ENCODE results near the gene TOGARAM1.

Gene TOGARAM1

DNA sequence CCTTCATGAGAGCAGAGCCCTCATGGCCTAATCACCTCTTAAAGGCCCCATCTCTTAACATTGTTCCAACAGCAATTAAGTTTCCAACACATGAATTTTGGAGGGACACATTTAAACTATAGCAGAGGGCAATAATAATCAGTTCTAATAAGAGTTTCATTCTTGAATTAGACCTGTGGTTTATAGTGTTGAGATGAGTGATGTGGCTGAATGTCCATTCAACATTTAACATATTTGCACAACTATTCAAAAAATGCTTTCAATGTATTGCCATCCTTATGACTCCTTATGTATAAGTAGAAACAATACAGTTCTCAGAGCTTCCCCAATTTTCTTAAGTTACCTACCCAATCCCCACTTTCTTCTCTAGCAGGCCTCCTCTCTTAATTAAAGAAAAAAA is 21.8 kb upstream of the TOGARAM1 start:
- H3K4me3 ChIP-seq (replicated peaks in 1 of 2; ENCODE audit: low read depth in 2 of 2, low read length in 2 of 2) = no peak overlapping the region
- TF ChIP-seq, protein P1, sequence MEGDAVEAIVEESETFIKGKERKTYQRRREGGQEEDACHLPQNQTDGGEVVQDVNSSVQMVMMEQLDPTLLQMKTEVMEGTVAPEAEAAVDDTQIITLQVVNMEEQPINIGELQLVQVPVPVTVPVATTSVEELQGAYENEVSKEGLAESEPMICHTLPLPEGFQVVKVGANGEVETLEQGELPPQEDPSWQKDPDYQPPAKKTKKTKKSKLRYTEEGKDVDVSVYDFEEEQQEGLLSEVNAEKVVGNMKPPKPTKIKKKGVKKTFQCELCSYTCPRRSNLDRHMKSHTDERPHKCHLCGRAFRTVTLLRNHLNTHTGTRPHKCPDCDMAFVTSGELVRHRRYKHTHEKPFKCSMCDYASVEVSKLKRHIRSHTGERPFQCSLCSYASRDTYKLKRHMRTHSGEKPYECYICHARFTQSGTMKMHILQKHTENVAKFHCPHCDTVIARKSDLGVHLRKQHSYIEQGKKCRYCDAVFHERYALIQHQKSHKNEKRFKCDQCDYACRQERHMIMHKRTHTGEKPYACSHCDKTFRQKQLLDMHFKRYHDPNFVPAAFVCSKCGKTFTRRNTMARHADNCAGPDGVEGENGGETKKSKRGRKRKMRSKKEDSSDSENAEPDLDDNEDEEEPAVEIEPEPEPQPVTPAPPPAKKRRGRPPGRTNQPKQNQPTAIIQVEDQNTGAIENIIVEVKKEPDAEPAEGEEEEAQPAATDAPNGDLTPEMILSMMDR (IDR thresholded peaks at IDR 0.05; ENCODE audit: low read depth, low read length) = no peak
- no peak for DNase-seq (ENCODE audit: low read depth in 2 of 2)

DNA sequence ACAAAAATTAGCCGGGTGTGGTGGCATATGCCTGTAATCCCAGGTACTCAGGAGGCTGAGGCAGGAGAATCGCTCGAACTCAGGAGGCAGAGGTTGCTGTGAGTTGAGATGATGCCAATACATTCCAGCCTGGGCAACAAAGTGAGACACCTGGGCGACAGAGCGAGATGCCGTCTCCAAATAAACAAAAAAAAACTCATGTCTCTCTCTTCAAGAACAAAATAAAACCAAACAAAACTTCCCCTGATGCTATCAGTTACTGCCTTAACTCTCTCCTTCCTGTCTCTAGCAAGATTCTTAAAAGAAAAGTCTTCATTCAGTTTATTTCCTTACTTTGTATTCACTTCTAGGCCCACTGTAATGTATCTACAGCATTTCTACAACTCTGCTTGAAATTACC is 21.0 kb upstream of the TOGARAM1 start:
- no peak for DNase-seq (ENCODE audit: low read depth in 2 of 2)
- H3K4me3 ChIP-seq (replicated peaks in 1 of 2; ENCODE audit: low read depth in 2 of 2, low read length in 2 of 2) = no peak overlapping the region
- TF ChIP-seq, protein P1 (IDR thresholded peaks at IDR 0.05; ENCODE audit: low read depth, low read length) = no peak

DNA sequence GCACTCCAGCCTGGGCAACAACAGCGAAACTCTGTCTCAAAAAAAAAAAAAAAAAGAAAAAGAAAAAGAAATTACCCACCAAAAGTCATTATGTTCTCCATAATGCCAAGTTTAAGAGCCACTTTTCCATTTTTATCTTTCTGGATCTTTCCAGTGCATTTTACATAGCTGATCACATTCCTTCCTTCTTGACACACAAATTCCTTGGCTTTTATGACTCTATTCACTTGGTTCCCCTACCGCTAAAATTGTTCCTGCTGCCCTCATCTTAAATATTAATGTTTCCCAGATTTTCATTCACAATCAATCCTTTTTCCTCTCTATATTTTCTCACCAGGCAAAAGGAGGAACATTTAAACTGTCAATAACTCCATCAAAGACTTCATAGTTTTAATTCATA is 20.4 kb upstream of the TOGARAM1 start:
- no peak for DNase-seq (ENCODE audit: low read depth in 2 of 2)
- H3K4me3 ChIP-seq (replicated peaks in 1 of 2; ENCODE audit: low read depth in 2 of 2, low read length in 2 of 2) = no peak overlapping the region
- TF ChIP-seq, protein P1 (IDR thresholded peaks at IDR 0.05; ENCODE audit: low read depth, low read length) = no peak

DNA sequence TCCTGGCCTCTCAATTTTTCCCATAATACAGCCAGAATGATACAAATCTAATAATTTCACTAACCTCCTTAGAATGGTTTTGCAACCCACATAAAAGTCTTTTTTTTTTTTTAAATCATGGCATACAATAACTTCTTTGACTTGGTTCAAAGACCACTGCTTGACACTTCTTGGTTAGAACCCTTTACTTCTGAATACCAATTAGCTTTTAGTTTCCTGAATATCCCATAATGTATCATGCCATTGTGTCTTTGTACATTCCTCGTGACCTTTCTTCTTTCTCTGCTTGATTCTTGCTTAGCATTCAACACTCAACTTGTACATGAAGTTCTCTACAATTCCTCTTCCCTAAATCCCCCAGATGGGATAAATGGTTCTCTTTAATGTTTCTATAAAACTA is 19.6 kb upstream of the TOGARAM1 start:
- DNase-seq (ENCODE audit: low read depth in 2 of 2) = no peak
- no peak overlapping the region for H3K4me3 ChIP-seq (replicated peaks in 1 of 2; ENCODE audit: low read depth in 2 of 2, low read length in 2 of 2)
- TF ChIP-seq, protein P1 (IDR thresholded peaks at IDR 0.05; ENCODE audit: low read depth, low read length) = no peak

DNA sequence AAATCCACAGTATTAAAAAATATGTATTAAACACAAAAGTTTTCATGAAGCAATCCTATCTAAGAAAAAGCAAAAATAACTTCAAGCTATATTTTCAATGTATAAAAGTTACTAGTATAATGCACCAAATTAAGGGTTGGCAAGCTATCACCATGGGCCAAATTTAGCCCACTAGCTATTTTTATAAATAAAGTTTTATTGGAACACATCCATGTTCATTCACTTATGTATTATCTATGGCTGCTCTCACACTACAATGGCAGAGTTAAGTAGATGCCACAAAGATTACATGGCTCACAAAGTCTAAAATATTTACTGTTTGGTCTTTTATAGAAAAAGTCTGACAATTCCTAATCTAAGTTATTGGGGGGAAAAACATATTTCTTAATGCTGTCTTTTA is 17.9 kb upstream of the TOGARAM1 start:
- no peak overlapping the region for H3K4me3 ChIP-seq (replicated peaks in 1 of 2; ENCODE audit: low read depth in 2 of 2, low read length in 2 of 2)
- TF ChIP-seq, protein P1 (IDR thresholded peaks at IDR 0.05; ENCODE audit: low read depth, low read length) = no peak
- no peak for DNase-seq (ENCODE audit: low read depth in 2 of 2)

DNA sequence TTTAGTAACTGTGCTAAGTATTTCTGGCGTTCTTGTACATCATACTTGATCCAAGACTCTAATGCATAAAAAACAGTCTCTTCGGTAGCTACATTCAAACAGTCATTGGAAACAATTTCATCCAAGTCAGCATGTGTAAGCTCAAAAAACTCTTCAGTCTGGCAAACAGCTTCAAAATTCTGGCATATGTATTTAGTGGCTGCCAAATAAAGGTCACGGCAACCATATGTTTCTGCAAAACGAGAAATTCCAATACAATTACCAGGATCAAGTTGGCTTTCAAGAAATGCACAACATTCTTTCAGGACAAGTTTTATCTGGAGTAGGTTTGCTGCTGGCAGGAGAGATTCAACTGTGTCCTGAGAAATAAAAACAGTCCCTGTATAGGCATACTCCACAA is 16.7 kb upstream of the TOGARAM1 start:
- H3K4me3 ChIP-seq (replicated peaks in 1 of 2; ENCODE audit: low read depth in 2 of 2, low read length in 2 of 2) = no peak overlapping the region
- DNase-seq (ENCODE audit: low read depth in 2 of 2) = peak; percentile 47 to 78
- TF ChIP-seq, protein P1 (IDR thresholded peaks at IDR 0.05; ENCODE audit: low read depth, low read length) = no peak

DNA sequence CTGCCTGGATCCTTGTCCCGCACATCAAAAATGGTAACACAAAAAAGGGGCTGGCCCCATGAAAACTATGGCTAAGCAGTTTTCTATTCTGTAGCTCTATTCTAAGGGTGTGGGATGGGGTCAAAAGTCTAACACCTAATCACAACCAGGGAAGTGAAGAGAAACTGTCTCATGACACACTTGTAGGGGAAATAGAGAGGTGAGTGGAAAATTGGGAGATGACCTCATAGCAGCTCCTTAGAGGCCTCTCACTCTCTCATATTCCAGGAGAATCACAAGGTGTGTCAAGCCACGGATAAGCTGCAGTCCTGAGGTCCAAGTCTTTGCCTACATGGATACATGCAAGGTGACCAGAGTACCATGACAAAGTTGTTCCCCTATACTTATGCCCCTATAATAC is 10.9 kb upstream of the TOGARAM1 start:
- no peak for DNase-seq (ENCODE audit: low read depth in 2 of 2)
- TF ChIP-seq, protein P1 (IDR thresholded peaks at IDR 0.05; ENCODE audit: low read depth, low read length) = no peak
- H3K4me3 ChIP-seq (replicated peaks in 1 of 2; ENCODE audit: low read depth in 2 of 2, low read length in 2 of 2) = no peak overlapping the region
